Hippocampal formation (tissue), 2 donors: ENCODE results near the gene RBM4.
"Not testable (repeated sequence)": the region's sequence is repeated elsewhere in the genome, so short reads cannot be mapped to it uniquely, and the experiment has no call there.

Experiments
- DNase-seq, 2 donors: peaks; one replicate each; lab custom pipeline; 2025; lab: John Stamatoyannopoulos, UW

RBM4 gene

GRCh38 chr11:66616379-66617154, 21.9 kb upstream of the RBM4 start, which contains the start of gene RBM14:
RBM14 (plus strand) TSS chr11:66616630; CDS start chr11:66616721, 91 bp downstream.
- DNase-seq: peak; percentile 97 to 98

- no peak for DNase-seq
Observed at GRCh38 chr11:66617155-66617834, 21.2 kb upstream of the RBM4 start.

DNA sequence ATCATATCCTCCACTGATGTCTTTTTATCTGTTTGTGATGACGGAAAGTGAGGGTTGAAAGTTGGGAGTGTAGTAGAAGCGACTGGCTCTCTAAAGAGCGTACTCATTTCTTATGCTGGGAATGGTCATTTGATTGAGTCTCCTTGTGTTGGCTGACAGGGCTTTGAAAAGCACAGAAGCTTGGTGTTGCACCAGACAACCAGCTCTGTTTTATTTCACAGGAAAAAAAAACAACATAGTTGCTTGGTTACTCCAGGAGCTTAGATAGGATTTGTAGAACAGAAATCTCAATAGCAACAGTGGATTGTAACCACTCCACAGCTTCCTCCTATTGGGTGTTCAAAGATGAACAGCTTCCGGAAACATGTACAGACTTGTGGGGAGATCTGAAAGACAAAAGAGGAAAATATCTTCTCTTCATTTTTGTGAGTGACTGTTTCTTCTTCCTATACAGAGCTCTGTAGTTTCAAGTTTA, 19.4 kb upstream of the RBM4 start:
- no peak for DNase-seq

DNA sequence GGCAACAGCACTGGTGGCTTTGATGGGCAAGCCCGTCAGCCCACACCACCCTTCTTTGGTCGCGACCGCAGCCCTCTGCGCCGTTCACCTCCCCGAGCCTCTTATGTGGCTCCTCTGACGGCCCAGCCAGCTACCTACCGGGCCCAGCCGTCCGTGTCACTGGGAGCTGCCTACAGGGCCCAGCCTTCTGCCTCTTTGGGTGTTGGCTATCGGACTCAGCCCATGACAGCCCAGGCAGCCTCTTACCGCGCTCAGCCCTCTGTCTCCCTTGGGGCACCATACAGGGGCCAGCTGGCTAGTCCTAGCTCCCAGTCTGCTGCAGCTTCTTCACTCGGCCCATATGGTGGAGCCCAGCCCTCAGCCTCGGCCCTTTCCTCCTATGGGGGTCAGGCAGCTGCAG, 14.1 kb upstream of the RBM4 start:
- no peak for DNase-seq

DNA sequence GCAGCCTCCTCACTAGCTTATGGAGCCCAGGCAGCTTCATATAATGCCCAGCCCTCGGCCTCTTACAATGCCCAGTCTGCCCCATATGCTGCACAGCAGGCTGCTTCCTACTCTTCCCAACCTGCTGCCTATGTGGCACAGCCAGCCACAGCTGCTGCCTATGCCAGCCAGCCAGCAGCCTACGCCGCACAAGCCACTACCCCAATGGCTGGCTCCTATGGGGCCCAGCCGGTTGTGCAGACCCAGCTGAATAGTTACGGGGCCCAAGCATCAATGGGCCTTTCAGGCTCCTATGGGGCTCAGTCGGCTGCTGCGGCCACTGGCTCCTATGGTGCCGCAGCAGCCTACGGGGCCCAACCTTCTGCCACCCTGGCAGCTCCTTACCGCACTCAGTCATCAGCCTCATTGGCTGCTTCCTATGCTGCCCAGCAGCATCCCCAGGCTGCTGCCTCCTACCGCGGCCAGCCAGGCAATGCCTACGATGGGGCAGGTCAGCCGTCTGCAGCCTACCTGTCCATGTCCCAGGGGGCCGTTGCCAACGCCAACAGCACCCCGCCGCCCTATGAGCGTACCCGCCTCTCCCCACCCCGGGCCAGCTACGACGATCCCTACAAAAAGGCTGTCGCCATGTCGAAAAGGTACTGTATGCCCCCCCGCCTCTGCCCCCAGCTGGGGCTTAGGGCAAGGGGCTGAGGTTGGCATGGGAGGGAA, 13.3 kb upstream of the RBM4 start:
- no peak for DNase-seq

GRCh38 chr11:66625752-66626149, 12.8 kb upstream of the RBM4 start:
- no peak for DNase-seq

DNA sequence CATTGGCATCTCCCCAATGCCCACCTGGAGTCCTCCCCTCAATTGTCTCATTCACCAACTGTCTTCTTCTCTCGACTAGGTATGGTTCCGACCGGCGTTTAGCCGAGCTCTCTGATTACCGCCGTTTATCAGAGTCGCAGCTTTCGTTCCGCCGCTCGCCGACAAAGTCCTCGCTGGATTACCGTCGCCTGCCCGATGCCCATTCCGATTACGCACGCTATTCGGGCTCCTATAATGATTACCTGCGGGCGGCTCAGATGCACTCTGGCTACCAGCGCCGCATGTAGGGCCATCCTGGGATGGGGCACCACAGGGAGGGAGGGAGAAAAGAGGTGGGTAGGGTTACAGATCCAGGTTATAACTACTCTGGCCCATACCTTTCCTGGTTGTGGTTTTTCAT, 12.1 kb upstream of the RBM4 start:
- DNase-seq: no peak

DNA sequence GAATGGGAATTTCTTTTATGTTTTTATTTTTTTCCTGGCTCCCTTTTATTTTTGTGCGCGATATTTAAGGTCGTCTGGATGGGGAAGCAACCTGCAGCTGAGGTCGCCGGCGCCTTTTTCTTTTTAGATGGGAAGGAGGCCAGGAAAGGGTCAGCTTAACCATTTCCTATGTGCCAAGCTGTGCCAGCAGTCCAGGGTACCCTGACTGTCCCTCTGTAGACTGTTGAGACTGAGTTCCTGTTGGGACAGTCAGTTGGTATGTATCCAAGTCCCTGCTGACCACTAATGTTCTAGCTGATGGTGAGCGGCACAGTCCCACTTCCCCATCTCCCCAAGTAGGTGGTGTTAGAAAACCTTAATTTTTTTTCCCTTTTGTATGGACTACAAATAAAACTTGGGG, 11.6 kb upstream of the RBM4 start:
- no peak for DNase-seq

- no peak for DNase-seq
Observed at GRCh38 chr11:66628061-66628603, 10.4 kb upstream of the RBM4 start.

- no peak for DNase-seq
Observed at GRCh38 chr11:66629356-66629755, 9.1 kb upstream of the RBM4 start.

DNA sequence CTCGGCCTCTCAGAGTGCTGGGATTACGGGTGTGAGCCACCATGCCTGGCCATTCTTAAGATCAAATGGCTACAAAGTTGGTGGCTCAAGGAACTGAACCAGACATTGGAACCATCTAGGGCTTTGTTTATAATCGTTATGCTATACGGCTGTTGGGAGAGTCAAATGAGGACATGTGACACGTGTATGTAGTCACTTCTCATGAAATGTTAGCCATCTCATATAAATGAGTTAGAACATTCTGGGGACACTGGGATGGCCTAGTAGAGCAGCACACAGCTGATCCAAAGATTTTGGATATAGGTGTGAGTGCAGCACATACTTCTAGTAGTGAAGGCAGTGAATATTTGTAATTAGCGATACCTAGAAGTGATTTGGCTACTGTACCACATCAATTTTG, 6.6 kb upstream of the RBM4 start:
- no peak for DNase-seq

GRCh38 chr11:66632952-66633351, 5.6 kb upstream of the RBM4 start:
- DNase-seq: no peak

DNA sequence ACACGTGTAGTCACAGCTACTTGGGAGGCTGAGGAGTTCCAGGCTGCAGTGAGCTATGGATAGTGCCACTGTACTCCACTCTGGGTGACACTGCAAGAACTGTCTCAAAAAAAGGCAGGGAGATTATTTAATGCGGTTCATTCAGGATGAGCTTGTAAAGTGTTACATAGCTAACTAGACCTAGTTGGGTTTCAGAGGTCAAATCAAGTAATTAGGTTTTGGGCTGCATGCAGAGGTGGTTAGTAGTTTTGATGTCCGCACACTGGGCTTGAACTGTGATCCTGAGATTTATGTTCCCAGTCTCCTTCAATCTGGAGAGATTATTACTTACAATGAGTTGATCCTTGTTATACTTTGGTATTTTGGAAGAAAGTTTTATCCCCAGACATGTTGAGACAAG, 2.1 kb upstream of the RBM4 start:
- DNase-seq: no peak

DNA sequence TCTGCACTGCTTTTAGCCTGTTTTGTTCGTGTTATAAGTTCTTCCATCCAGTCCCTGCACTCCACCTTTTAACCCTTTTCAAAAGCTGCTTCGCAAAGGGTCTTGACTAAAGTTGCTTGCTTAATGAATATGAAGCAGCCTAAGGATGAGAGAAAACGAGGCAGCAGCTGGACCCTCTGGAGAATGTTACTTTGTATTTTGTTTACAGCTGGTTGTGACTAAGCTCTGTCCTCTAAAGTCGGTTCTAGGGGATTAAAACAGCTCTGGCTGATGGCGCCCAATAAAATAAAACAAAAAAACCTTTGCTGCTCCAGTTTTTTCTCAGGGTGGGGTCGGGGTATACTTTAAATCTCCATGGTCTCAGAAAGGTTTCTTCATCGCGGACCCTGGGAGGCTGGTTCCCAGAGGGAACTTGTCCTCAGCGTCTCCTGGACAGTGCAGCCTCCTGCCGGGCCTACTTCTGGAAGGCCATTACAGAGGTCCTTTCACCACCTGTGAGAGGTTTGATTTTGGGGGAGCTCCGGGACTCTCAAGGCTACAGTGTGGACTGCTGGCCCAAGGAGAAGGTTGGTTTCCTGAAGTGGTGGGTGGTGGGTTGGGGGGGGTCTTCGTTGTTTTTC, 836 bp upstream of the RBM4 start:
- no peak for DNase-seq

GRCh38 chr11:66639066-66639813, 737 bp downstream of the RBM4 start:
- DNase-seq: no peak

DNA sequence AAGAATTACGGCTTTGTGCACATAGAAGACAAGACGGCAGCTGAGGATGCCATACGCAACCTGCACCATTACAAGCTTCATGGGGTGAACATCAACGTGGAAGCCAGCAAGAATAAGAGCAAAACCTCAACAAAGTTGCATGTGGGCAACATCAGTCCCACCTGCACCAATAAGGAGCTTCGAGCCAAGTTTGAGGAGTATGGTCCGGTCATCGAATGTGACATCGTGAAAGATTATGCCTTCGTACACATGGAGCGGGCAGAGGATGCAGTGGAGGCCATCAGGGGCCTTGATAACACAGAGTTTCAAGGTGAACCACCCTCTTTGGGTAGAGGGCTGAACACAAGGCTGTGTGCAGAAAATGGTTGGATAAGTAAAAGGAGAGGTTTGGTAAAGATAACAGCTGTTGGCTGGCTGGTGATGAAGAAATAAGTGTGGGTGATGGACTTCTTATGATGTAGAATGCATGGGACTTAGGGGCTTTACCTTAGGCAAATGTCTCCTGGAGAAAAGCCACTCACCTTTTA, 1.4 kb downstream of the RBM4 start:
- not testable (repeated sequence) for DNase-seq

- DNase-seq: no peak
Observed at GRCh38 chr11:66641834-66642233, 3.3 kb downstream of the RBM4 start.

GRCh38 chr11:66643745-66644437, 5.4 kb downstream of the RBM4 start:
- no peak for DNase-seq

- no peak for DNase-seq
Observed at GRCh38 chr11:66646828-66647227, 8.3 kb downstream of the RBM4 start.

GRCh38 chr11:66649903-66650302, 11.4 kb downstream of the RBM4 start:
- DNase-seq: no peak
